ENCODE data around the gene WDR91.

DNA sequence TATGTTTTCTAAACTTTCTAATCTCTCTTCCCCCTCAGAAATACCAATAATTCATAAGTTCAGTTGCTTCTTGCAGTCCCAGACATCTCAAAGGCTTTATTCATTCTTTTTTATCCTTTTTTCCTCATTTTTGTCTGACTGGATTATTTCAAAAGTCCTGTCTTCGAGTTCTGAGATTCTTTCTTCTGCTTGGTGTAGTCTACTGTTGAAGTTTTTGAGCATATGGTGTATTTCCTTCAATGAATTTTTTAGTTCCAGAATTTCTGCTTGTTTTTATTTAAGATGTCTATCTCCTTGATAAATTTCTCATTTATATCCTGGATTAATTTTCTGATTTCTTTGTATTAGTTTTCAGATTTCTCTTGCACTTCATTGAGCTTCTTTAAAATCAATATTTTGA is 55.0 kb downstream of the WDR91 start:
- TF ChIP-seq CTCF (IDR thresholded peaks at IDR 0.05), result no peak
- TF ChIP-seq USF2 (IDR thresholded peaks at IDR 0.05), result no peak
- TF ChIP-seq CEBPB (IDR thresholded peaks at IDR 0.05), result no peak
- no peak for TF ChIP-seq EP300 (IDR thresholded peaks at IDR 0.05)
- TF ChIP-seq, protein P1, sequence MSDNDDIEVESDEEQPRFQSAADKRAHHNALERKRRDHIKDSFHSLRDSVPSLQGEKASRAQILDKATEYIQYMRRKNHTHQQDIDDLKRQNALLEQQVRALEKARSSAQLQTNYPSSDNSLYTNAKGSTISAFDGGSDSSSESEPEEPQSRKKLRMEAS (IDR thresholded peaks at IDR 0.05), result no peak
- TF ChIP-seq ESRRA (IDR thresholded peaks at IDR 0.05; ENCODE audit: borderline replicate concordance, low read length), result no peak
- TF ChIP-seq MYC (IDR thresholded peaks at IDR 0.05; ENCODE audit: borderline replicate concordance, low read length), result no peak
- TF ChIP-seq POLR2A (IDR thresholded peaks at IDR 0.05; ENCODE audit: low read length), result no peak
- no peak for TF ChIP-seq EHMT2 (IDR thresholded peaks at IDR 0.05; ENCODE audit: low read depth)
- TF ChIP-seq RAD21 (conservative IDR thresholded peaks at IDR 0.05 in 1 of 2, IDR thresholded peaks at IDR 0.05 in 1 of 2), result no peak
- no peak for TF ChIP-seq KDM5A (IDR thresholded peaks at IDR 0.05)
- no peak for TF ChIP-seq SMC3 (IDR thresholded peaks at IDR 0.05)
